NCI-H82 (cell line): Measurements from ENCODE around the gene ALDH1A2.
"Not testable (repeated sequence)": the region's sequence is repeated elsewhere in the genome, so short reads cannot be mapped to it uniquely, and the experiment has no call there.

Experiments
- DNase-seq: peaks from one replicate; lab custom pipeline; 2025; lab: John Stamatoyannopoulos, UW

Gene ALDH1A2

DNA sequence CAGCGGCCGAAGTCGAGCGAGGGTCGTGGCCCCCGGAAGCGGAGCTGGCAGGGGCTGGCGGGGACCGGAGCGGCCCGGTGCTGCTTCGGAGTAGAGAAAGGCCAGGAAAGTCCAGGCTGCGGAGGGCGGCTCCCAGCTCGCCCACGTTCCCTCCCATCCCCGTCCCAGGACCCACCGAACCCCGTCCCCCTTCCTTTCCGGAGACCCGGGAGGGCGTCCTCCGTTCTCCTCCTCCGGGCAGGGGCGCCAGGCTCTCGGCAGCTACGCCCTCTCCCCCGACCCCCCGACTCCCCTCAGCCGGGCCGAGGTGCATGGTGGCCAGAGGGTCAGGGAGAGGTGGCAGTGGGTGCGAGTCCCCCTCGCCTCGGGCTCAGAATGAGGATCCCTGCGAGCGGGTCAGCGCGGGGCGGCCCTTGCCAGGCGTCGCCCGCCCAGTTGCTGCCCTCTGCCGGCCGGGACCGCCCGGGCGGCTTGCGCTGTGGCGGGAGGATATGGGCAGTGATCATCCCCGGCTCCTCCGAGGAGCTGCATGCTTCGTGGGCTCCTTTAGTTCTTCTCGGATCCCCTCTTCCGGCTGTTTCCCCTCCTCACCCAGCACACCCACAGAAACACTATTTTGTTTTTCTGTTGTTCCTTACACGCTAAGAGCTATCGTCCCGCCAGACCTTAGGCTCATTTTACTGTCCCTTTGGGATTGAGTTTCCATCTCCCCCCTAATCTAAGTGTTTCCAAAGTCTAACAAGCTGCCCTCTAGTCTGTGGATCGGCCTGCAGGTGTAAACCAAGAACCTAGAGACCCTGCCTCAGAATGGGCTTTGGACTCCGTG lies 744 bp upstream of the ALDH1A2 start:
- peak; percentile 73 for DNase-seq

DNA sequence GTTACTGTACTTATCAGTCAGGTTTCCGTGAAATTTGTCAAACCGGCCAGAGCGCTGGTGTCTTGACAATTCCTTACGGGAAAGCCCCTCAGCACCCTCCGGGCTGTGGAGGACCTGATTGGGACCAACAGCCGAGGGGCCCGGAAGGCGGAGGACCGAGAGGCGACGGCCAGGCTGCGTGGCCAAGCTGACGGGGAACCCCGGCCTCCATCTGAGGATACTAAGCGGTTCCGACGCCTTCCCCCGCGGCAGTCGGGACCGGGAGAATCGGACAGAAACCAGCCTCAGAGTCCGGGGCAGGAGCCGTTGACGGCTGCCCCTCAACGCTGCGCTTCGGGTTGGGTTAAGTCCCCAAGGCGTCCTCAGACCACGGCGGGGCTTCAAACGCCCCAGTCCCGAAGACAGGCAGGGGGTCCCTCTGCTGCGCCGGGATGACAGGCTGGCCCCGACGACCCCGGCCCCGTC lies 499 bp downstream of the ALDH1A2 start:
- peak; percentile 55 for DNase-seq

DNA sequence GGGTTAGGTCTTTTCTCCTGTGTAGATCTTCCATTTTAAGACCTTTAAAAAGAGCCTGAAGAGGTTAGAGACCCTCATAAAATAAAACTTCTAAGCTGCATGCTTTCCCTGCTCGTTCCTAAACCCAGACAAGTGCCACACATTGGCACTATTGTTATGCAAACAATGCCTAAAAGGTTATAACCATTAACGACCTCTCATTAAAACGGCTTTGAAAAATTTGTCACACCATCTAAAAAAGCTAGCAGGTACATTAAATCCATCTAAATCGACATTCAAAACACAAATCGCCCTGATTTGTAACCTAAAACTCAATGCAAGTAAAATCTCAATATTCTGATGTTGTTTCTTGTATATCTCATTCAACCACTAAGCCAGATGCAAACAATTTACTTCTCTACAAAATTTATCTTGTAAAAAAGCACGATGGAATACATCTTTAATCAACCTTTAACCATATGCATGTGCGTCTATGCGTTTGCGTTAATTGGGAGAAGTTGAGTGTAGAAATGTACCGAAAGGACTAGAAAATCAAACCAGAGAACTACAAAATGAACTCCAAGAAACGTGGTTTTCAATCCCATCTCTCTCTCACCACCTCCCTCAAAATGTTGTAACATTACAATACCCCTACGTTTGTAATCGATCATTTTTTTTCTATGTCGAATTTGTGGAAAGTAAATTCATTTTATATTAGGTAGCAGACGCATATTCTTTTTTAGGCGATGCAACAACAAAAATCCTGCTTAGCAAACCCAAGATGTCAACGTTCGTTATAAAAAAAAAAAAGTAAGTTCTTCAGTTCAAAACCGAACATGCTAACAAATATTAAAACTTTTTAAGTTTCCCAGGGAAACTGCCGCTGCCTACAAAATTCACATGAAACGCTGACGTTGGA lies 1.2 kb downstream of the ALDH1A2 start:
- no peak for DNase-seq

DNA sequence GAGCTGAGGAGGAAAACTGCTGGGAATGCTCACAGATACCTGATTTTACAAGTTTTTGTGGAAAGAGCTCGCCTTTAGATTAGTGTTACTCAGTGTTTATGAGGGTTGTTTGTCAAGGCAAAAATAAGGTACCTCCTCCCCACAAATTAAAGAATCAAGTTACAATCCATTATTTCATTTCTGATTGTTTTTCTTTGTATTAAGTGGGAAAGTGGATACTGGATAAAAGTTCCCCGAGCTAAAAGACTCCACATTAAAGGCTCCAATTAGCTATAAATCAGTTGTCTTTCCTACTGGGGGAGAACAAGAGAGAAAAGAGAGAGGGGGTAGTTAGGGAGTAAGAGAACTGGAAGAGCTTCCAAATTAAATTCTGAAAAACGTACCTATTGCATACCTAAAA lies 1.9 kb downstream of the ALDH1A2 start:
- DNase-seq, result no peak

DNA sequence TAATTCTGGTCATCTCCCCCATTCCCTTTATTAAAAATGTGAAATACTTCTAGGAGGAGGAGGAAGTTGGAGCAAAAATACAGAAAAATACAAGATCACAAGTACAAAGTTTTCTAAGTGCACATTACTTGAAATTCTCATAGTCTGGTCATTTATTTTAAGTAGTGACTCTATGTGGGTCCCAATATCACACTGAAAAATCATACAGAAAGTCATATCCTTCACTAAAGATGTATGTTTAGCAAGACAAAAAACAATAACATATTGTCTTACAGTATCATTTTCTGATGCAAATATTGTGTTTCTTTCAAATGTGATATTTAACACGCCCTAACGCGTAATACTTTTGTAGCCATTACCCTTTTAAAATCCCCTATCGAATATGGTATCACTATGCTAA lies 2.5 kb downstream of the ALDH1A2 start:
- no peak for DNase-seq

DNA sequence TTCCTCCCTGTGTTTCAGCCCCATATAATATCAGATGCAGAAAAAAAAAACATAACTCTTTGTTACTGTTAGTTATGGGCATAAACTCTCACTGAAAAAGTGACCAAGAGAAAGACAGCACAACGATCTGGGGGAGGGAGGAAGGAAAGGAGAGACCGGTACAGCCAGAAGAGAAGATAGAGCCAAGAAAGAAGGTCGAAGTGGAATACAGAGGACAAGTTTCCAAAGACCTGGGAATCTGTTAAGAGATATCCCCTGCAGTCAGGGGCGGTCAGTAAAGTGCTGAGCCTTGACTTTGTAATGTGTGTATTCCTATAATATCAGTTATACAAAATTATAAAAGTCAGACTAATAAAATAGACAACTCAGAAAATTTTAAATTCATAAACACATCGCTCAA lies 3.3 kb downstream of the ALDH1A2 start:
- DNase-seq, result no peak

DNA sequence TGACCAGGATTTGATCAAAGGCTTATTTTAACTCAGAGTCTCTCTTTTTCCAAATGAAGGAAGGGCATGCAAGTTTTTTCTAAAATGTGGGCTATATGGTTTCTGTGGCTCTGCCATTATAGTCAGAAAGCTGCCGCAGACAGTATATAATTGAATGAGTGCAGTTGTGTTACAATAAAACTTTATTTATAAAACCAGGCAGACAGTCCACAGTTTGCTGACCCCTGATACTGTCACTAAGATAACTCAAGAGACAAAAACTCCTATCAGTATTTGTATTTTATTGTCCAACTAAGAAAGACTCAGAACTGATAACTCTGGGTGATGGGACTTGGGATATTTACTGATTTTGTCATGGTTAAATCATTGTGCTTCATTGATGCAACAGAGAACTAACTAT lies 4.9 kb downstream of the ALDH1A2 start:
- no peak for DNase-seq

DNA sequence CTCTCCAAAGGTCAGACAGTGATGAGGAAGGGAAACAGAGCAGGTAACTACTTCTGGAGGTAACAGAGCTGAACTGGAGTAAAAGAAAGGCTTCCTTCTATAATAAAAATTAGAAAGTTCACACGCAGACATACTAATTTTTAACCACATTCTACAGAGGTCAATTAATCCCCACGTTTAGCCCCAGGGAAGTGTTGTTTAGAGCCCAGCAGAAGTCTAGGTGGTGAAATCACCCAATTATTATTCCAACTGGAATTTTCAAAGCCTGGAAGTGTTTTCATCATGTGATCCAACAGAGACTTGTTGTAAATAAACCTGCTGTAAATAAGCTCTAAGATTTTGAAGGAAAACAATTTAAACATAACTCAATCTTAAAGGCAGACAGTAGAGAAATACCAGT lies 6.8 kb downstream of the ALDH1A2 start:
- no peak for DNase-seq

DNA sequence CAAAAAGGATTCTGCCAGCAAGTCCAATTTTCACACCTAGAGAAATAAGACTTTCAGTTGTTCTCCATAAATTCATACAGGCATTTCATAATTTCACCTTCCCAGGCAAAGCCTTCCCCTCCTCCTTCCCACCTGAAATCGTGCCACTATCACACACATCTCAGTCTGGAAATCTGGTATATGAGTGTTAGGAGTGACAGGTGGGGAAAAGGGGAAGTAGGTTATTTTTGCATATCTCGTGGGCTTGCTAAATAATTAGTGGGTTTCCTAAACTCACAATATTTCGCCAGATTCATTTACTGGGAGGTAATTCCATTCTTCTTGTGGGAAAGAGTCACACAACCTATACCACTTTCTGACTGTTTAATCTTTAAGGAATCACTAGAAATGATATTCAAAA lies 7.4 kb downstream of the ALDH1A2 start:
- no peak for DNase-seq

DNA sequence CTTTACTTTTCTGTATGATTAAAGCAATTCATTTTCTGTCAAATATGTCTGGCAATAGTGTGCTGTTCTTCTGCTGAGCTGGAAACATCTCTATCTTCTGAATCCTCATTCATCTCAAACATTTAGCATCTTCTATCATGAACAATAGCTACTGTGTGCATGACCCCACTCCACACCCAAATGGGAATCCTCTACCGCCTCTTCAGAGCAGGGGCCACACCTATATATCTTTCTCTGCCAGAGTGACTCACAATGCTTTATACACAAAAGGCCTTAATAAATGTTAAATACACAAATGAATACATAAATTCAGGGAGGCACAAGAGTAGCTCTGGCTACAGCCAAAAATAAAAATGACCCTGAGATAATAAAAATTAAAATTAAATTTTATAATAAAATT lies 8.0 kb downstream of the ALDH1A2 start:
- no peak for DNase-seq

DNA sequence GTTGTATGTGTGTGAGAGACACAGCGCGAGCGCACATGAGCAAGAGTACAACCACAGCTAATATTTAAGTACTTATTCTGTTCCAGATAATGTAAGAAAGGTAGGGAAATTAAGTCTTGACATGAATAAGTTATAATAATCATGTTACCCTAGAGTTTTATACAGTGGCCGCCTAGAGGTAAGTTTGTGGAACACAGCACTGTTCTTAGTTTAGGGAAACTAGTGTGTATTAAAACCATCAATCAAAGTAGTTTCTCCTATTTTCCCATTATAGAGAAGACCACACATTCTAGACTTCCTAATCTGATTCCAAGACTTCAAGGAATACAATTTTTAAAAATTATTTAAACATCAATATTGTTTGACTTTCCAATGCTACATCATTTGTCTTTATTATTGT lies 9.5 kb downstream of the ALDH1A2 start:
- no peak for DNase-seq

DNA sequence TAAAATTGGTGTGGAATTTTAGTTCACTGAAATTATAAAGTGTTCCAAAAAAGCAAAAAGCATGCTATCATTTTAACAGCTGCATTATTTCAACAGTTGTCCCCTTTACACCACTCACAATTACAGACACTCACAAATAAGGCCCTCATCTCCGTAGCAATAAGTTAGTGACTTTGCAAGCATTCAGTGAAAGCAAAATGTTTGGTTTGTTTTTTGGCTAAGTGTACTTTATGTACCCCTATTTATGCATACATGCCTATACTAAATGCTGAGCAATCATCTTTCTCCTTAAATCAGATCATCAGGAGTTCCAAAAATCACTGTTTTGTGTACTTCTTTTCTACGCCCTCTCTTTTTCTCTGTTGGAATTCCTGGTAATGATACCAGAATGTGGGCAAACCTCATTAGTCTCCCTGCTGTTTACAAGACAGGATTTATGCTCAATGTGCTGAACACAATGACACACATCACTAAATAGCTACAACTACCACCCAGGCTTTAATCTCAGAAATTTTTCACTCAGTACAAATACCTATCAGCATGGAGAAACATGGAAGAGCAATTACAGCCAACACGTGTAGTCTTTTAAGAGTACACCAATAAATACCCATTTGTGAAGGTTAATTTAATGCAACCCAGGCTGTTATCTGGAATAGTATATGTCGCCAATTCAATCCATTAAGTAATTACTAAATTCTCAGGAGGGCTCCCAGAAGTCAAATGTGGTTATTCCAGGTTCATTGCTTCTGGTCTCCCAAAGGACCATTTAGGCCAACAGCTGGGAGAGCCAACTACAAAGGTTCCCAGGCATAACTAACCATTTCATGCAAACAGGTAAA lies 12.0 kb downstream of the ALDH1A2 start:
- no peak for DNase-seq

DNA sequence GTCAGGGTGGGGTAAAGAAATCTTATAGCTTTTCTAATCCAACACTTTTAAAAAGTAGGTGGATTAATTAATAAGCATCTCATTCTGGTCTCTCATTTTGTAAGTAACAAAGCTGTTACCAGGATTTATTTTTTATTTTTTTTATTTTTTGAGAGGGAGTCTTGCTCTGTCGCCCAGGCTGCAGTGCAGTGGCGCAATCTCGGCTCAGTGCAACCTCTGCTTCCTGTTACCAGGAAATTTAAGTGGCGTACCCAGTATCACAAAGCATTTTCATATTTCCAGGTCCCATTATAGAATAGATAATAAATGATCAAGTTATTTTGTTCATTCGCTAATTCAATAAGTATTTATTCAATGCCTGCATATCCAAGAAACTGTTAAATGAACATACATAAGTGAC lies 13.2 kb downstream of the ALDH1A2 start:
- no peak for DNase-seq

DNA sequence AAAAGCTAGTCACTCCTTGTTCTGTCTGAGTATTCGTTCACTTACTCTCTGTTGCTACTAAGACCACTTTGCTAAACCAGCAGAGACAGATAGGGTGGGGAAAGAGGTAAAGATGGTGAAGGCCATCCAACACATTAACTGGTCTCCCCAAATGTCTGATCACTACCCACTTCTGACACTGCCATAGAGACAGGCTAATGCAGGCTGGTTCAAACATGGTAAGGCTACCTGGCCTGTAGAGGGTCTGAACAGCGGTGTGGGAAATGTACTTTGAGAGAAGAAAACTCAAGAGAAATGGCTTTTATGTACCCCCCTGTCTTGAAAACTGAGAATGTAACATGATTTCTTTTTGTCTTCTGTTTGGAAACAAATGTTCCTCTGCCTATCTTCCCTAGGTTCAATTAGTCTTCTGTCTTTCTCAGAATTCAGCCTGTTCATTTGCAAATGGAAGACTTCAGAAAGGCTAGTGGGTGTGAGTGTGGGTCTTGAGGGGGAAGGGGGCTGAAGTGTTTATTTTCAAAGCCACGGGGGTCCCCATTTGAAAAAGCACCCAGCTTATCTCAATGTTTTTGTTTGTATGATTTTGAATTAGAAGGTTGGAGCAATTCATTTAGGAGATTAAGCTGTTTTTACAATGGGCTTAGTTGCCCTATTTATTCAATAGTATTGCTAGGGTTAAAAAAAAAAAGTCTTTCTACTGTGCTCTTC lies 15.8 kb downstream of the ALDH1A2 start:
- DNase-seq, result no peak

DNA sequence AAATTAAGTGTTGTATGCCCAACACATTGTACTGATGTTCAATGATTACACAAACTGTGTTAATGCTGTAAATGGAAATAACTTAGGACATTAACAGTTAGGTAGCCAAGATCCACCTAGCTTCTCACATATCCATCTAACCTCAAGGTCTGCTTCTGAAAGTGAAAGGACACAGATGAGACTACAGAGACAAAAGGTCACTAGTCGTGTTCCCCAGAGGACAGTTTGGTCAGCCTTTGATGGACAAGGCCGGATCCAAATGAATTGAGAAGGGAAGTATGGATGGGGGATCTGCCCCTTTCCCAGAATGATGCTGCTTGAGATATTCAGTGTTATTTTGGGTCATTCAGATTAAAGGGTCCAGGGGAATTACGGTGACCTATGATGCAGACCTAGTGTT lies 17.2 kb downstream of the ALDH1A2 start:
- no peak for DNase-seq

DNA sequence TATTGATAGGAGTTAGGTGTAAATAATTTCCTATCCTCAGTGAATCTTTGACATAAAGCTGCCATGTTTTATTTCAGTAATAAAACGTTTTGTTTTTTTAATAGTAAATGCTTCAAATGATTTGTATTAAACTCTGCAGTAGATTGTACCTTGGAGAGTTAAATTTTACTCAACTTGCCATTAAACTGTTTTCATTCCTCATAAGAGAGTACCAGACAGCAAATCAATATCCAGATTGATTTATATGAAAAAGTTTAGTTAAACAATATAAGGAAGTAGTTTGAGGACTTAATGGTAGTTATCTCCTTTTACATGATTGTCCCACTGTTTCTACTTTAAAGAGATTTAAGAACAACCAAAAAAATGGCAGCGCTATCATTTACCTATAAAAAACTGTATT lies 18.4 kb downstream of the ALDH1A2 start:
- no peak for DNase-seq

DNA sequence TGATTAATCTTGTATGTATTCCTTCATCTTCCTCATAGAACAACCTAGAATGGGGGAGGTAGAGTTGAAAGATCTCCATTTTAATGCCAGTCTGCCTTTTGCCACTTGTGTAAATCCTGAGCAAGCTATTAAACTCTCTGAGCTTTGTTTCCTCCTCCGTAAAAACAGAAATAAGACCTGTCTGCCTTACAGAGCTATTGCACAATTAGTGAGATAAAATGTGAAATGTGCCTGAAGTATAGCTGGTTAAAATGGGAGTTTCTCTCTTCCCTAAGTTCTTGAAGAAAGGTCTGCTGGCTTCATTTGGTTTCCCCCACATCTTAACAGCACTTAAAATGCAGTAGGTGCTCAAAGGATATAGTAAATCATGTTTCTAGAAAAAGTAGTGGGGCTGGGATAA lies 19.0 kb downstream of the ALDH1A2 start:
- DNase-seq, result no peak

DNA sequence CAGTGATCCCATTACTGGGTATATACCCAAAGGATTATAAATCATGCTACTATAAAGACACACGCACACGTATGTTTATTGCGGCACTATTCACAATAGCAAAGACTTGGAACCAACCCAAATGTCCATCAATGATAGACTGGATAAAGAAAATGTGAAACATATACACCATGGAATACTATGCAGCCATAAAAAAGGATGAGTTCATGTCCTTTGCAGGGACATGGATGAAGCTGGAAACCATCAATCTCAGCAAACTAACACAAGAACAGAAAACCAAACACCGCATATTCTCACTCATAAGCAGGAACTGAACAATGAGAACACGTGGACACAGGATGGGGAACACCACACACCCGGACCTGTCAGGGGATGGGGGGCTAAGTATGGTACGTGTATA lies 20.1 kb downstream of the ALDH1A2 start:
- not testable (repeated sequence) for DNase-seq

DNA sequence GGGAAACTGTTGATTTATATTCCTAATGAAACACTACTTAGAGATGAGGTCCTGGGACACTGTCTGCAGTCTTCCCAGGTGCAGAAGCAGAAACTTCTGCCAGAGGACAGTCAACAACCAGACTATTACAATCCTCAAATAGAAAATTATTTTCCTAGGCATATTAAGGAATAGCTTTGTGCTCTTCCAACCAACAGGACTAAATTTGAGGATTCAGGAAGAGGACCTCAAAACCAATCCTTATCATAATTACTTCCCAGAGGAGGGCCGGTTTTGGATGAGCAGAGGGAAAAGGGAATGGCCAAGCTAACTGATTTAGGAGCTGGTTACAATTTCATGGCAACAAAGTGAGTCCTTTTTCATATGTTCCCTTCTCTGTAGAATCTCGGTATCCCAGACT lies 21.0 kb downstream of the ALDH1A2 start:
- DNase-seq, result no peak

DNA sequence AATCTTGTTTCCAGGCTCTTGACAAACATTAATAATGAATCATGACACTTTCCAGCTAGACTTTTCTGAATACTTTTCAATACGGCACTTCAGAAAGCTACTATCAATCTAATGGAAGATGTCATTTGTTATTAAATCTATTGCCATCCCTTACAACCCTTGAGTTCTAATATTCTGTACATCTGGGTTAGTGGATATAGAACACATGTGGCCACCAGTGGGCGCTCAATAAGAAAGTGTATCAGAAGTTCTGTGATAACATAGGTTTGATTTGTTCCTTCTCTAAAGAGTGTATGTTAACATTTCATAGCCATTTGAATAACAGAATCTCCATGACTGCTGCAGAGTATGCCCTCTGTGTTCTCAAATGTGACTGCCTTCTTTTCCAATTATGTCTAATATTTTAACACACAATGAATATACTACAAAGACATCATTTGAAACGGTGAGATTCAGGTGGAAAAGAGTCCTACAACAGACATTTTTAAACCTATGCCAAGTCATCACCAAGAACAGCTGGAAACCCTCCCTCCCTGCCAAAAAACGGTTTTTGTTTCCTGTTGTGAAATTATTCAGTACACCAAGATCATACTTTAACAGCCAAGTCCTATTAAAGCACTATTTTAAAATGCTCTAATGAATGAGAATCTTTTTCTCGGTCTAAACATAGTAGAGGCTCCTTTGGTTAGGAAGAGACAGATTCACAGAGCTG lies 22.2 kb downstream of the ALDH1A2 start:
- peak; percentile 58 for DNase-seq

DNA sequence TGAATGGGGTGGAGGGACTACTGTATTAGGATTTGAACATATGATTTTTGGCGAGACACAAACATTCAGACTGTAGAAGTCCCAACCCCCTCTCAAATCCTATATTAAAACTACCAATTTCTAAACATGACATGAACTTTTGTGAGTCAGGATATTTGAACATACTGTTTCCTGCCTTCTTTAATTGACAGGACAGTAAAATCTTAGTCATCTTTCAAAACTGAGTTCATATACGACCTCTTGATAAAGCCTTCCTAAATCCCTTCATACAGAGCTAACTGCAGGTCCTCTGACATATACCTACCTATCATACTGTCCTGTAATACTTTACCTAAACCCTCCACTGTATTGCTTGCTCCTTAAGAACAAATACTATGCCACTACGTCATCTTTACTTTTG lies 23.5 kb downstream of the ALDH1A2 start:
- no peak for DNase-seq
